ENCODE results near the gene CADM2.

- TF ChIP-seq CTCF (IDR thresholded peaks at IDR 0.05) (no peak), POLR2AphosphoS5 (IDR thresholded peaks at IDR 0.05) (no peak)
Measured at GRCh38 chr3:84998545-84998944, 39.8 kb downstream of the CADM2 start.
